OCI-LY1 (cell line): ENCODE data around the gene CITED2.

ENCODE experiments used
- EZH2 ChIP-seq: fragments of 200-600 bp; sonication (generic), shearing (Covaris generic); IDR thresholded peaks from 2 replicates; pipeline ENCODE4 v1.8.0; 2017; ENCODE audit warnings: borderline replicate concordance, mixed run types, mild to moderate bottlenecking, antibody characterized with exemption, low read length, moderate library complexity, mixed read lengths
- TF ChIP-seq, protein P1 (sequence below): fragments of 200-600 bp; sonication (generic), shearing (Covaris generic); IDR thresholded peaks from 2 replicates; pipeline ENCODE4 v1.5.1; 2017; ENCODE audit warnings: mild to moderate bottlenecking, antibody characterized with exemption, low read length, moderate library complexity, mixed read lengths

DNA sequence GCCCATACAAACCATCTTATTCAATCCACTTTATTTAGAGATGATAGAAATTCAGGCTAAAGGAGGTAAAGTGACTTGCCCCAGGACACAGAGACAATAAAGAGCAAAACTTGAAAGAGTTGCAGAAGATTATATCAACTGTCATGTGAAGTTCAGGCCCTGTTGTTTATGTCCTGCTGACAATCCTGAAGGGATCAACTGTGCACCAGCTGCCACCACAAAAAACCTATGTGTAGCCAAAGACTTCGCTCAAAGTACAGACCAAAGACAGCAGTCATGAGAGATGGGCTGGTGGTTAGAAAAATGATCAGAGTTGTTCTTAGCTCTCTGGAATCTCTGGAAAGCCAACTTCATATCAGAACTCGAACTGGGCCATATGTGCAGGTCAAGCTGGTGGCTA lies 16.0 kb upstream of the CITED2 start:
- TF ChIP-seq EZH2: no peak
- TF ChIP-seq, protein P1, sequence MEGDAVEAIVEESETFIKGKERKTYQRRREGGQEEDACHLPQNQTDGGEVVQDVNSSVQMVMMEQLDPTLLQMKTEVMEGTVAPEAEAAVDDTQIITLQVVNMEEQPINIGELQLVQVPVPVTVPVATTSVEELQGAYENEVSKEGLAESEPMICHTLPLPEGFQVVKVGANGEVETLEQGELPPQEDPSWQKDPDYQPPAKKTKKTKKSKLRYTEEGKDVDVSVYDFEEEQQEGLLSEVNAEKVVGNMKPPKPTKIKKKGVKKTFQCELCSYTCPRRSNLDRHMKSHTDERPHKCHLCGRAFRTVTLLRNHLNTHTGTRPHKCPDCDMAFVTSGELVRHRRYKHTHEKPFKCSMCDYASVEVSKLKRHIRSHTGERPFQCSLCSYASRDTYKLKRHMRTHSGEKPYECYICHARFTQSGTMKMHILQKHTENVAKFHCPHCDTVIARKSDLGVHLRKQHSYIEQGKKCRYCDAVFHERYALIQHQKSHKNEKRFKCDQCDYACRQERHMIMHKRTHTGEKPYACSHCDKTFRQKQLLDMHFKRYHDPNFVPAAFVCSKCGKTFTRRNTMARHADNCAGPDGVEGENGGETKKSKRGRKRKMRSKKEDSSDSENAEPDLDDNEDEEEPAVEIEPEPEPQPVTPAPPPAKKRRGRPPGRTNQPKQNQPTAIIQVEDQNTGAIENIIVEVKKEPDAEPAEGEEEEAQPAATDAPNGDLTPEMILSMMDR: no peak
